ENCODE data around the gene GPX3. TPM values are rescaled to one million over a fixed set of nuclear protein-coding genes. Genes with fewer than 3 reads are reported as not detected.

GPX3 gene
- total RNA-seq, 2 experiments from 2014 or later: not detected

DNA sequence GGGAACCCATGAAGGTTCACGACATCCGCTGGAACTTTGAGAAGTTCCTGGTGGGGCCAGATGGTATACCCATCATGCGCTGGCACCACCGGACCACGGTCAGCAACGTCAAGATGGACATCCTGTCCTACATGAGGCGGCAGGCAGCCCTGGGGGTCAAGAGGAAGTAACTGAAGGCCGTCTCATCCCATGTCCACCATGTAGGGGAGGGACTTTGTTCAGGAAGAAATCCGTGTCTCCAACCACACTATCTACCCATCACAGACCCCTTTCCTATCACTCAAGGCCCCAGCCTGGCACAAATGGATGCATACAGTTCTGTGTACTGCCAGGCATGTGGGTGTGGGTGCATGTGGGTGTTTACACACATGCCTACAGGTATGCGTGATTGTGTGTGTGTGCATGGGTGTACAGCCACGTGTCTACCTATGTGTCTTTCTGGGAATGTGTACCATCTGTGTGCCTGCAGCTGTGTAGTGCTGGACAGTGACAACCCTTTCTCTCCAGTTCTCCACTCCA, 7.6 kb downstream of the GPX3 start:
- Mint-ChIP-seq H3K27ac (no peak overlapping the region), H3K4me1 (ENCODE audit: low read depth) (no peaks in the 10 kb centered on the region), H3K27me3 (ENCODE audit: low read depth) (no peaks in the 10 kb centered on the region), H3K4me3 (no peak overlapping the region), H3K9me3 (ENCODE audit: insufficient read depth) (no peaks in the 10 kb centered on the region), H3K36me3 (ENCODE audit: low read depth) (peaks cover 43% of the 10 kb centered on the region)
- CTCF ChIA-PET: no interaction called here
- no peak for DNase-seq
- POLR2A ChIA-PET: no interaction called here
- no peak for ATAC-seq

DNA sequence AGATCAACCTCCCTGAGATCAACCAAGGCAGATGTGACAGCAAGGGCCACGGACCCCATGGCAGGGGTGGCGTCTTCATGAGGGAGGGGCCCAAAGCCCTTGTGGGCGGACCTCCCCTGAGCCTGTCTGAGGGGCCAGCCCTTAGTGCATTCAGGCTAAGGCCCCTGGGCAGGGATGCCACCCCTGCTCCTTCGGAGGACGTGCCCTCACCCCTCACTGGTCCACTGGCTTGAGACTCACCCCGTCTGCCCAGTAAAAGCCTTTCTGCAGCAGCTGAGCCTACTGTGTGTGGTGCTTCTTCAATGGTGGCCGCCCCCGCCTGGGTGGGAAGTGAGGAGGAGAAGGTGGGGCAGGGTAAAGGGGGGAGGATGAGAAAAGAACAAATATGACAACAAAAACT, 8.3 kb downstream of the GPX3 start:
- ChIA-PET CTCF (no interaction called here), POLR2A (no interaction called here)
- DNase-seq: no peak
- ATAC-seq: no peak
- Mint-ChIP-seq H3K9me3 (ENCODE audit: insufficient read depth) (no peaks in the 10 kb centered on the region), H3K36me3 (ENCODE audit: low read depth) (peaks cover 49% of the 10 kb centered on the region), H3K4me3 (no peak overlapping the region), H3K27me3 (ENCODE audit: low read depth) (no peaks in the 10 kb centered on the region), H3K27ac (peak overlapping the region; percentile 23), H3K4me1 (ENCODE audit: low read depth) (no peaks in the 10 kb centered on the region)

DNA sequence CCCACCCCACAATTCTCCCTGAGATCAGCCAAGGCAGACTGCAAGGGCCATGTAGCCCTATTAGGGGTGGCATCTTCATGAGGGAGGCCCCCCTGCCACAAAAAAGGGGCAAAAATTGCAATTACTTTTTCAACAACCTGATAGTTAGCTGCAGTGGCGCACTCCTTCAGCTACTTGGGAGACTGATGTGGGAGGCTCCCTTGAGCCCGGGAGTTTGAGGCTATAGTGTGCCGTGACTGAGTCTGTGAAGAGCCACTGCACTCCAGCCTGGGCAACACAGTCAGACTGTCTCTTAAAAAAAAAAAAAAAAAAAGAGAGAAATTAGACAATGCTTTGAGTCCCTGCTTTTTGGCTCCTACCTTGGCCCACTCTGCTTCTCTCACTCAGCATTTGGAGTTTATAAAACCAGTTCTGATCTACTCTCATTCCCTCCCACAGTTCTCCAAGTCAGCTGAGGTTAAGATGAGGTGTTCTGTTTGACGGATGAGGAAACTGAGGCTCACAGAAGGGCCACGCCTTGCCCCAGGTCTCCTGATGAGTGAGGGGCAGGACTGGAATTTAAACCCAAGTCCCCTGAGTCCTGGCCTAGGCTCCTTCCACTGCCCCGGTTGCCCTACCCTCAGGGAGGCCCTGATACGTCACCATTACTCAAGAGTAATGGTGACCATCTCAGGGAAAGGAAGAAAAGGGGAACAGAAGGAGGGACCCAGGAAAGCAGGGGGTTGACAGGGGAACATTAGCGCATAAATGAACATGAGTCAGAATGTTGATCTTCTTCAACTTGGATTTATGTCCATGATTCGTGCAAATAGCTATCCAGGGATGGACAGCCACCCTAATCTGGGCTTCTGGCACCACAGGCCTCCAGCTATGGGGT, 9.0 kb downstream of the GPX3 start:
- no peak overlapping the region for H3K4me3 Mint-ChIP-seq
- ATAC-seq: no peak
- ChIA-PET CTCF (no interaction called here), POLR2A (no interaction called here)
- H3K27me3 Mint-ChIP-seq (ENCODE audit: low read depth): no peaks in the 10 kb centered on the region
- no peak for DNase-seq
- H3K36me3 Mint-ChIP-seq (ENCODE audit: low read depth): peaks cover 56% of the 10 kb centered on the region
- no peak overlapping the region for H3K27ac Mint-ChIP-seq
- H3K4me1 Mint-ChIP-seq (ENCODE audit: low read depth): no peaks in the 10 kb centered on the region
- H3K9me3 Mint-ChIP-seq (ENCODE audit: insufficient read depth): no peaks in the 10 kb centered on the region

DNA sequence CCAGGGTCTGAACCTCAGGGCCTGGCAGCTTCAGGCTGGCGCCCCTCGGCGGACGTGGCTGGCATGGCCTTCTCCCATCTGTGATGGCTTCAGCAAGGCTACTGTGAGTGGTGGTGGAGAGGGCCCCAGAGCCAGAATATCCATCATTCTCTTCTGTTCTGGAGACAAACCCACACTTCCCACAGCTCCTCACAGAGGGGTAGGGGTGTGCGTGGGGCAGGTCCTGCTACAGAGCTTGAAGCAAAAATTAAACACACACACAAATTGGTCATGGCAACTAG, 9.6 kb downstream of the GPX3 start:
- Mint-ChIP-seq H3K4me3 (no peak overlapping the region), H3K4me1 (ENCODE audit: low read depth) (no peaks in the 10 kb centered on the region), H3K36me3 (ENCODE audit: low read depth) (peaks cover 59% of the 10 kb centered on the region), H3K27me3 (ENCODE audit: low read depth) (no peaks in the 10 kb centered on the region), H3K9me3 (ENCODE audit: insufficient read depth) (no peaks in the 10 kb centered on the region), H3K27ac (no peak overlapping the region)
- ChIA-PET POLR2A (no interaction called here), CTCF (interaction anchor here (1.5 kb wide), 1 partner anchor 18 kb away, joined by 4 read pairs; no protein-coding TSS in a partner anchor)
- no peak for ATAC-seq
- DNase-seq: no peak

DNA sequence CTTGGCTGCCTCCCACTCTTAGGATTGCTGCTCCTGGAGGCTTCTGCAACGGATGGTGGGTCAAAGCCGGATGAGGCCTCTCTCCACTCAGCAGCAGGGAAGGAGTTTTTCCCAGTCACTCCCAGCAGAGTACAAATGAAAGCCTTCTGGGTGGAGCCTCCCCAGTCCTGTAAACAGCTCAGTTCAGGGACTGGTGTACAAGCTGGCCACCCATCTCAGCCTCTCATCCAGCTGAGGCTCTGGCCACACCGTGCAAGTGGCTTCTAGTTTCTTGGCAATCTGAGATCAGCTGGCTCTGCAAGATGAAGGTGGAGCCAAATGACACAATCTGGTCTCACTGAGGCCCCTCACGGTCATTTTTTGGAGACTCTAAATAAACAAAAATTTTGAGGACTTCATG, 10.0 kb downstream of the GPX3 start:
- no peak overlapping the region for H3K4me3 Mint-ChIP-seq
- H3K9me3 Mint-ChIP-seq (ENCODE audit: insufficient read depth): no peaks in the 10 kb centered on the region
- H3K4me1 Mint-ChIP-seq (ENCODE audit: low read depth): no peaks in the 10 kb centered on the region
- ChIA-PET CTCF (interaction anchor here (1.5 kb wide), 1 partner anchor 17 kb away, joined by 4 read pairs; no protein-coding TSS in a partner anchor), POLR2A (no interaction called here)
- H3K27me3 Mint-ChIP-seq (ENCODE audit: low read depth): no peaks in the 10 kb centered on the region
- ATAC-seq (no peak), DNase-seq (no peak)
- H3K27ac Mint-ChIP-seq: no peak overlapping the region
- H3K36me3 Mint-ChIP-seq (ENCODE audit: low read depth): peaks cover 59% of the 10 kb centered on the region

DNA sequence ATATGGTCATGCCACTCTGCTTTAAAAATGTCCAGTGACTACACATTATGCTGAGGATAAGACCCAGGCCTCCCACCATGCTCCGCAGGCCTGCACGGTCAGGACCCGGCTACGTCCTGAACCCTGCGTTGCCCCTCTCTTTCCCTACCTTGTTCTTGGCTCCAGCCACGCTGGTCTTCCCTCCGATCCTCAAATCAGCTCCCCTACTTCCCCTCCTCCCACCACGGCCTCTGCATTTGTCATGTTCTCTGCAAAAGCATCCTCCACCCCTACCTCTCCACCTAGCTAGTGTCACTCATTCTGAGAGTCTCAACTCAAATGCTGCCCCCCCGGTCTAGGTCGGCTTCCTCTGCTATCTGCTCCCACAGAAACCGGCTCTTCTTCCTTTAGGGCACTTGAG, 11.2 kb downstream of the GPX3 start:
- POLR2A ChIA-PET: no interaction called here
- DNase-seq: no peak
- H3K9me3 Mint-ChIP-seq (ENCODE audit: insufficient read depth): no peaks in the 10 kb centered on the region
- CTCF ChIA-PET: interaction anchor here (1.4 to 1.5 kb wide), 2 partner anchors 16 to 21 kb away, joined by 3 to 4 read pairs; no protein-coding TSS in a partner anchor
- no peak overlapping the region for H3K4me3 Mint-ChIP-seq
- H3K27me3 Mint-ChIP-seq (ENCODE audit: low read depth): no peaks in the 10 kb centered on the region
- H3K4me1 Mint-ChIP-seq (ENCODE audit: low read depth): no peaks in the 10 kb centered on the region
- peaks cover 68% of the 10 kb centered on the region for H3K36me3 Mint-ChIP-seq (ENCODE audit: low read depth)
- no peak for ATAC-seq
- no peak overlapping the region for H3K27ac Mint-ChIP-seq

DNA sequence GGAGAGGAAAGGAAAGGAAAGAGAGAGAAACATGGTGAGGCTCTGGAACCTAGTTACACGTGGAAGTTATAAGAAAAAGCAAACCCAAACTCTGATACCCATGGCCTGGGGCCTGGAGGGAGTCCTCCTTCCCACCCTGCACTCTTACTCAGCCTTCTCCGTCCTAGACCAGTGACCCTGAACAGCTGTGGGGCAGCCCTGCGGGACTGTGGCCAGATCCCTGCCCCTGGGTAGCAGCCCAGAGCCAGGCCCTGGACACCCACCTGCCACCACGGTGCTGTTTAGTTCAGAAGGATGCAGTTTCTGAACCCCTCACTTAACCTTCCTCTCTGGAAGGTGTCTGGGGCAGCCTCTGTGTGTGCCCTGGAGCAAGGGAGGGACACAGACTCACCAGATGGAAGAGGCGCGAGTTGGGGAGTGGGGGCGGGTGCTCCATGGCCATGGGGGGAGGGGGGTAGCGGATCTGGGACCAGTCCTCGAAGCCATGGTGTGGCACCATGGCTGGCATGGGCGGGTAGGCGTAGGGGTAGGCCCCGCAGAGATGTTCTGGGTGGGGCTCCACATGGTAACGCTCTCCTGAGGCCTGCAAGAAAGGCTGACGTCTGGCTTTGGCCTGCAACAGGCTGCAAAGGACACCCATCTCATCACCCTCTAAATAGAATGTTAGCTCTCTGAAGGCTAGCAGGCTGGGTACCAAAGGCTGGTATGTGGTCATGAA, 13.0 kb downstream of the GPX3 start:
- ChIA-PET CTCF (no interaction called here), POLR2A (no interaction called here)
- DNase-seq (no peak), ATAC-seq (no peak)
- Mint-ChIP-seq H3K27me3 (ENCODE audit: low read depth) (no peaks in the 10 kb centered on the region), H3K4me1 (ENCODE audit: low read depth) (no peaks in the 10 kb centered on the region), H3K36me3 (ENCODE audit: low read depth) (peaks cover 74% of the 10 kb centered on the region), H3K27ac (no peak overlapping the region), H3K4me3 (no peak overlapping the region), H3K9me3 (ENCODE audit: insufficient read depth) (no peaks in the 10 kb centered on the region)

DNA sequence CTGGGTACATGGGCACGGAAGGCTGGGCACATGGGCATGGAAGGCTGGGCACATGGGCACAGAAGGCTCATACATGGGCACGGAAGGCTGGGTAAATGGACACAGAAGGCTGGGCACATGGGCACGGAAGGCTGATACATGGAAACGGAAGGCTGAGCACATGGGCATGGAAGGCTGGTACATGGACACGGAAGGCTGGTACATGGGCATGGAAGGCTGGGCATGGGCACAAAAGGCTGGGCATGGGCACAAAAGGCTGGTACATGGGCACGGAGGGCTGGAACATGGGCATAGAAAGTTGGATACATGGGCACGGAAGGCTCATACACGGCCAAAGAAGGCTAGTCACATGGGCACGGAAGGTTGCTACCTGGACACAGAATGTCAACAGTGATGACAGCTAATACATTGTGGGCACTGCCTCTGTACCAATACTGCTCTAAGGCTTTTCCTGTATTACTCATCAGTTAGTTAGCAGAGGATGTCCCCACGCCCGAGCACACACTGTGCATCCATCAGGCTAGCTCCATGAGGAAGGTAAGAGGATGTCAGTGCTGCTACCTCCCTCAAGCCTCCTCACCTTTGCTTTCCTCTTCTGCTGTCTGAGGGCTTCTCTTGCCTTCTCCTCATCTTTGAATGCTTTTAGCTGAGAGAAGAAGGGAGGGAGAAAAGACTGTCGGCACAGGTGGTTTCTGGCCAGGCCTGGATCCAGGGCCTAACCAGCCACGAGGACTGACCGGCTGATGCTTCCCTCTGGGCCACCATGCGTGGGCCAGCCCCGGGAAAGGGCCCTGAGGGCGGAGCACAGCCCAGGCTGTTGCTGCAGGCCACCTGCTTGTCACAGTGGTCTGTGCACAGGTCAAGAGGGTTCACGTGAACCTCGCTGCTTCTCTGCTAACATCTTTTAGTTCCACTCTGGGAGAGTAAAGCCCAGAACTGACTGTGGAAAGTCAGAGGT, 14.3 kb downstream of the GPX3 start:
- H3K27ac Mint-ChIP-seq: no peak overlapping the region
- no peaks in the 10 kb centered on the region for H3K9me3 Mint-ChIP-seq (ENCODE audit: insufficient read depth)
- no peaks in the 10 kb centered on the region for H3K27me3 Mint-ChIP-seq (ENCODE audit: low read depth)
- H3K4me1 Mint-ChIP-seq (ENCODE audit: low read depth): no peaks in the 10 kb centered on the region
- H3K36me3 Mint-ChIP-seq (ENCODE audit: low read depth): peaks cover 70% of the 10 kb centered on the region
- ATAC-seq (no peak), DNase-seq (no peak)
- POLR2A ChIA-PET: no interaction called here
- CTCF ChIA-PET: interaction anchor here (0.8 to 1.5 kb wide), 2 partner anchors 12 to 81 kb away, joined by 3 to 5 read pairs; no protein-coding TSS in a partner anchor
- H3K4me3 Mint-ChIP-seq: no peak overlapping the region

DNA sequence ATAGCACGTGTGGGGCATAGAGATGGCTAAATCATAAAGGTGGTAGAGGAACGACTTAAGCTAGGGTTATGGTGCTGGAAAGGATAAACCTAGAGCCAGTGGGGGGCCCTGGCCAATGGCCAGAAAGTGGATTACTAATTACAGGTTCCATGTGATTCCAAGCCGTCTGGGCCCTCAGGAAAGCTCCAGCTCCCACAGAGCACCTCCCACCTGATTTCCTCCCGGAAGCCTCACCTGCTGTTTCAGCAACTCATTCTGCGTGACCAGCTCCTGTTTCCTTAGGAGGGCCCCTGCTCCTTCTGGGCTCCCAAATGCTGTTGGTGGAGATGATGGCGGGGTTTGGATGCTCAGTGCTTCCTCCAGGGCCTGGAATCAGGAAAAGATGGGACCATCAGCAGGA, 16.2 kb downstream of the GPX3 start:
- DNase-seq (no peak), ATAC-seq (no peak)
- no peaks in the 10 kb centered on the region for H3K9me3 Mint-ChIP-seq (ENCODE audit: insufficient read depth)
- no peak overlapping the region for H3K27ac Mint-ChIP-seq
- ChIA-PET CTCF (interaction anchor here (0.8 kb wide), 1 partner anchor 11 kb away, joined by 3 read pairs; no protein-coding TSS in a partner anchor), POLR2A (no interaction called here)
- peaks cover 68% of the 10 kb centered on the region for H3K36me3 Mint-ChIP-seq (ENCODE audit: low read depth)
- no peak overlapping the region for H3K4me3 Mint-ChIP-seq
- H3K4me1 Mint-ChIP-seq (ENCODE audit: low read depth): no peaks in the 10 kb centered on the region
- H3K27me3 Mint-ChIP-seq (ENCODE audit: low read depth): no peaks in the 10 kb centered on the region

DNA sequence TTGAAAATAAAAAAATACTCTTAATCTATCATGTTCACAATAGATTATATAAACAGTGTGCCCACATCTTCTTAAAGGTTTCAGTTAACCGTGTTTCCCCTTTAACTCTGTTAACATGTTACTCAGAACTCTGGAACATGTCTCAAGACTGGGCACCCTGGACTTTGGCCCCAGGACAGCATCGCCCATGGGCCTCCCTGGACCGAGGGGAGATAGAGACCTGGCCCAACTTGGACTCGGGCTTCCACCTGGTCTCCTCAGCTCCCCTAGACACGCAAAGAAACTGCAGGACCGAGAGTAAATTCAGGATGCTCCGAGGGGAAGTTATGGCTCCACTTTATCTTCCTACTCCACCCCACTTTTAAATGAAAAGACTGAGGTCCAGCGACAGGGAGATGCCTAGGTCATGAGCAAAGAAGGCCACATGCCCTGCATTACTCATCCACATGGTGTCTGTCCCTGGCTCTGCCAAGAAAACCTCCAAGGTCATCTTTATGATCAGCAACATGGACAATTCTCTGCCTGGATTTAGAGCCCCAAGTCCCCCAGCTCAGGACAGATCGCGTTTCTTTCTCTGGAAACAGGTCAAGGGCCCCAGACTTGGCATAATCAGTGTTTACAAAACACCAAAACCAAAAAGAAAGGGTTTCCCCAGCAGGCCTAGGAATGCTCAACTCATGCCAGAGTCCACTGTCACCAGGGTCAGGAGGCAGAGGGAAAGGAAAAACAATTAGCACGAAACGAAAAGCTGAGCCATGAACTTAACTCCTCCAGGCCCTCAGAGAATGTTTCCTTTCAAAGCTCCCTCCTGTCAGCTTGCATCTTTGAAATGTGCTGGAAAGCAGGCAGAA, 17.4 kb downstream of the GPX3 start:
- CTCF ChIA-PET: interaction anchor here (0.9 kb wide), 1 partner anchor 10 kb away, joined by 4 read pairs; no protein-coding TSS in a partner anchor
- no peaks in the 10 kb centered on the region for H3K27me3 Mint-ChIP-seq (ENCODE audit: low read depth)

DNA sequence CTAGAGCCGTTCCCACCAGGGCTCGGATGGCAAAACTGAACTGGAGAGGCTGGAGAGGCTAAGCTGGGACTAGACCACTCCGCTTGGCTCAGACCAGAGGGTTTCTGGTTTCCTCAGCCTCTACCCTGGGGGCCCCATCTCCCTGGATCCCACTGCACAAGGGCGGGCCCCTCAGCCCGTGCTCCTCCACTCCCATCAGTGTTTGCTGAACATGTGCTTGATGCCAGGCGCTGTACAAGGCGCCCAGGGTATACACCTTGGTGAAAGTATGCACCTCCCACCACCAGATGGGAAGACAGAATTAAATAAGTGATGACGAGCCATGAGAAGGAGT, 18.0 kb downstream of the GPX3 start:
- no peak overlapping the region for H3K27ac Mint-ChIP-seq
- DNase-seq: no peak
- POLR2A ChIA-PET: interaction anchor here (0.6 kb wide), 1 partner anchor 41 kb away, joined by 3 read pairs; no protein-coding TSS in a partner anchor

More for the DNA sequence above, 17.4 kb downstream of the GPX3 start:
- H3K27ac Mint-ChIP-seq: no peak overlapping the region
- peaks cover 68% of the 10 kb centered on the region for H3K36me3 Mint-ChIP-seq (ENCODE audit: low read depth)
- ATAC-seq (no peak), DNase-seq (no peak)
- no peak overlapping the region for H3K4me3 Mint-ChIP-seq
- POLR2A ChIA-PET: interaction anchor here (0.6 kb wide), 1 partner anchor 42 kb away, joined by 3 read pairs; no protein-coding TSS in a partner anchor
- no peaks in the 10 kb centered on the region for H3K9me3 Mint-ChIP-seq (ENCODE audit: insufficient read depth)
- peaks cover 3% of the 10 kb centered on the region for H3K4me1 Mint-ChIP-seq (ENCODE audit: low read depth)

More for the DNA sequence above, 18.0 kb downstream of the GPX3 start:
- Mint-ChIP-seq H3K9me3 (ENCODE audit: insufficient read depth) (no peaks in the 10 kb centered on the region), H3K4me3 (no peak overlapping the region), H3K36me3 (ENCODE audit: low read depth) (peaks cover 69% of the 10 kb centered on the region), H3K27me3 (ENCODE audit: low read depth) (no peaks in the 10 kb centered on the region), H3K4me1 (ENCODE audit: low read depth) (peaks cover 7% of the 10 kb centered on the region)
- no peak for ATAC-seq
- CTCF ChIA-PET: interaction anchor here (0.9 to 1.6 kb wide), 2 partner anchors 9 to 78 kb away, joined by 4 read pairs; no protein-coding TSS in a partner anchor

Measured in activated CD8-positive, alpha-beta T cell treated with anti-CD3 and anti-CD28 coated beads, Interleukin-2, amount 10 ng/mL, durations not matched to agents 7 days and 5 days (primary cell).